SK-N-SH (cell line): ENCODE results near the gene TAF1B.

Experiments
- YY1 ChIP-seq: IDR thresholded peaks from 2 replicates; pipeline ENCODE4 v1.4.0; 2012; ENCODE audit warnings: low read depth, mild to moderate bottlenecking
- TF ChIP-seq, protein P1 (sequence below): IDR thresholded peaks from 2 replicates; pipeline ENCODE4 v1.4.0; 2012; ENCODE audit warnings: low read depth
- TF ChIP-seq, protein P2 (sequence below): fragments of 200-600 bp; sonication (generic); IDR thresholded peaks from 2 replicates; pipeline ENCODE4 v1.6.1; 2017; ENCODE audit warnings: antibody characterized with exemption, mild to moderate bottlenecking, moderate library complexity
- TF ChIP-seq, protein P3 (sequence below): IDR thresholded peaks from 2 replicates; pipeline ENCODE4; 2012

DNA sequence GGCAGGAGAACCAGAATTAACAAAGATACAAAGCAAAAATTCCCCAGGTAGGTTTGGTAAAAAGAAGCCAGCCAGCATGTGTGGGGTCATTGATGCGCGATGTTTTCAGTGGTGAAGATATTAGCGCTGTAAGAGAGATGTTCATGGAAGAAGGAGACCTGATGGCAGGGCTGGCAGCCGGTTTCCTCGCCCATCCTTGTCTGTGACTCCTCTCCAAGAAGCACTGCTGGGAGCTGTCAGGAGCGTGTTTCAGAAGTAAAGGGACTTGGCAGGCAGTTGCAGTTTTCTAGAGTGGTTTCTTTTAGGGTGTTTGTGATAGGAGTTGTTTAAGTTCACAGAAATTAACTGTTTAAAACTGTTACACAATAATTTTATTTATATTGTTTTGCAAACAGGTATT, 24.6 kb downstream of the TAF1B start:
- TF ChIP-seq YY1 = no peak
- TF ChIP-seq, protein P1, sequence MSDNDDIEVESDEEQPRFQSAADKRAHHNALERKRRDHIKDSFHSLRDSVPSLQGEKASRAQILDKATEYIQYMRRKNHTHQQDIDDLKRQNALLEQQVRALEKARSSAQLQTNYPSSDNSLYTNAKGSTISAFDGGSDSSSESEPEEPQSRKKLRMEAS = no peak
- TF ChIP-seq, protein P2, sequence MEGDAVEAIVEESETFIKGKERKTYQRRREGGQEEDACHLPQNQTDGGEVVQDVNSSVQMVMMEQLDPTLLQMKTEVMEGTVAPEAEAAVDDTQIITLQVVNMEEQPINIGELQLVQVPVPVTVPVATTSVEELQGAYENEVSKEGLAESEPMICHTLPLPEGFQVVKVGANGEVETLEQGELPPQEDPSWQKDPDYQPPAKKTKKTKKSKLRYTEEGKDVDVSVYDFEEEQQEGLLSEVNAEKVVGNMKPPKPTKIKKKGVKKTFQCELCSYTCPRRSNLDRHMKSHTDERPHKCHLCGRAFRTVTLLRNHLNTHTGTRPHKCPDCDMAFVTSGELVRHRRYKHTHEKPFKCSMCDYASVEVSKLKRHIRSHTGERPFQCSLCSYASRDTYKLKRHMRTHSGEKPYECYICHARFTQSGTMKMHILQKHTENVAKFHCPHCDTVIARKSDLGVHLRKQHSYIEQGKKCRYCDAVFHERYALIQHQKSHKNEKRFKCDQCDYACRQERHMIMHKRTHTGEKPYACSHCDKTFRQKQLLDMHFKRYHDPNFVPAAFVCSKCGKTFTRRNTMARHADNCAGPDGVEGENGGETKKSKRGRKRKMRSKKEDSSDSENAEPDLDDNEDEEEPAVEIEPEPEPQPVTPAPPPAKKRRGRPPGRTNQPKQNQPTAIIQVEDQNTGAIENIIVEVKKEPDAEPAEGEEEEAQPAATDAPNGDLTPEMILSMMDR = no peak
- TF ChIP-seq, protein P3, sequence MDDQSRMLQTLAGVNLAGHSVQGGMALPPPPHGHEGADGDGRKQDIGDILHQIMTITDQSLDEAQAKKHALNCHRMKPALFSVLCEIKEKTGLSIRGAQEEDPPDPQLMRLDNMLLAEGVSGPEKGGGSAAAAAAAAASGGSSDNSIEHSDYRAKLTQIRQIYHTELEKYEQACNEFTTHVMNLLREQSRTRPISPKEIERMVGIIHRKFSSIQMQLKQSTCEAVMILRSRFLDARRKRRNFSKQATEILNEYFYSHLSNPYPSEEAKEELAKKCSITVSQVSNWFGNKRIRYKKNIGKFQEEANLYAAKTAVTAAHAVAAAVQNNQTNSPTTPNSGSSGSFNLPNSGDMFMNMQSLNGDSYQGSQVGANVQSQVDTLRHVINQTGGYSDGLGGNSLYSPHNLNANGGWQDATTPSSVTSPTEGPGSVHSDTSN = no peak
